ENCODE data around the gene TFCP2L1. TPM values are rescaled to one million over a fixed set of nuclear protein-coding genes. Genes with fewer than 3 reads are reported as not detected.

Gene TFCP2L1
- total and polyA plus RNA-seq, 9 donors: under 0.01 to 0.45 (median 0.25) TPM

- 72% methylated on average over 18 of the region's 25 CpGs for WGBS (ENCODE audit: insufficient coverage)
- H3K27ac ChIP-seq (ENCODE audit: low read length): no peak overlapping the region
- H3K27me3 ChIP-seq (ENCODE audit: control insufficient read depth, insufficient read depth, low read length): no peaks in the 10 kb centered on the region
- H3K4me3 ChIP-seq (ENCODE audit: low read length): no peak overlapping the region
- peaks cover under 1% of the 10 kb centered on the region for H3K4me1 ChIP-seq (ENCODE audit: control insufficient read depth, insufficient read depth, low read length)
- no peaks in the 10 kb centered on the region for H3K9me3 ChIP-seq (replicated peaks; ENCODE audit: control insufficient read depth, low read depth, low read length)
- no peak for DNase-seq
- H3K36me3 ChIP-seq (ENCODE audit: control insufficient read depth, insufficient read depth, low read length): no peaks in the 10 kb centered on the region
Observed at GRCh38 chr2:121191191-121192170, 93.5 kb downstream of the TFCP2L1 start.

- Histone ChIP-seq H3K9me3 (replicated peaks; ENCODE audit: control insufficient read depth, low read depth, low read length) (no peaks in the 10 kb centered on the region), H3K27me3 (ENCODE audit: control insufficient read depth, insufficient read depth, low read length) (no peaks in the 10 kb centered on the region), H3K4me3 (ENCODE audit: low read length) (no peak overlapping the region), H3K36me3 (ENCODE audit: control insufficient read depth, insufficient read depth, low read length) (no peaks in the 10 kb centered on the region), H3K4me1 (ENCODE audit: control insufficient read depth, insufficient read depth, low read length) (peaks cover 17% of the 10 kb centered on the region), H3K27ac (ENCODE audit: low read length) (no peak overlapping the region)
- DNase-seq: no peak
- 72% methylated on average over 6 of the region's 7 CpGs for WGBS (ENCODE audit: insufficient coverage)
Observed at GRCh38 chr2:121189661-121190381, 95.2 kb downstream of the TFCP2L1 start.

GRCh38 chr2:121189011-121189410 is 96.0 kb downstream of the TFCP2L1 start:
- 60% methylated on average over 1 of the region's 3 CpGs for WGBS (ENCODE audit: insufficient coverage)
- Histone ChIP-seq H3K9me3 (replicated peaks; ENCODE audit: control insufficient read depth, low read depth, low read length) (no peaks in the 10 kb centered on the region), H3K36me3 (ENCODE audit: control insufficient read depth, insufficient read depth, low read length) (no peaks in the 10 kb centered on the region), H3K27ac (ENCODE audit: low read length) (no peak overlapping the region), H3K27me3 (ENCODE audit: control insufficient read depth, insufficient read depth, low read length) (no peaks in the 10 kb centered on the region), H3K4me1 (ENCODE audit: control insufficient read depth, insufficient read depth, low read length) (peaks cover 18% of the 10 kb centered on the region), H3K4me3 (ENCODE audit: low read length) (no peak overlapping the region)
- peak; percentile 37 for DNase-seq

DNA sequence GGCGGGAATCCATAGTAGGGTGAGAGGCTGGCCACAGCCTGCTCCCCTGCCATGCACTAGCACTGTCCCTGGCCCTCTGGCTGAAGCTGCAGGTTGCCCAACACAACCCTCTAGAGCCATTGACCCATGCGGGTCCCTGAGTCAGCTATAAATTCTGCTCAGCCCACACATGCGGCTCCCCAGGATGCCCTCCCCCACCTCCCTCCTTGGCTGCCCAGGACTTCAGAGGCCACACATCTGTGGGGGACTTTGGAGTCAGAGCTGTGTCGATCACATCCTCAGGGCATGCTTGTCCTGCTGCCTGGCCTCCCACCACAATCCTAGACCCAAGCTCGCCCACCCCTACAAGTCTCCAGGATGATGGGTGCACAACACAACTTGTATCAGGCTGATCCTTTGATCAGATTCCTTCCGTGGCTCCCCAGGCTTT is 97.0 kb downstream of the TFCP2L1 start:
- Histone ChIP-seq H3K27ac (ENCODE audit: low read length) (no peak overlapping the region), H3K9me3 (replicated peaks; ENCODE audit: control insufficient read depth, low read depth, low read length) (no peaks in the 10 kb centered on the region), H3K4me1 (ENCODE audit: control insufficient read depth, insufficient read depth, low read length) (peaks cover 18% of the 10 kb centered on the region), H3K4me3 (ENCODE audit: low read length) (no peak overlapping the region), H3K36me3 (ENCODE audit: control insufficient read depth, insufficient read depth, low read length) (no peaks in the 10 kb centered on the region), H3K27me3 (ENCODE audit: control insufficient read depth, insufficient read depth, low read length) (no peaks in the 10 kb centered on the region)
- WGBS (ENCODE audit: insufficient coverage): 66% methylated on average over 4 of the region's 6 CpGs
- DNase-seq: no peak

- Histone ChIP-seq H3K36me3 (ENCODE audit: control insufficient read depth, insufficient read depth, low read length) (no peaks in the 10 kb centered on the region), H3K4me1 (ENCODE audit: control insufficient read depth, insufficient read depth, low read length) (peaks cover 18% of the 10 kb centered on the region), H3K4me3 (ENCODE audit: low read length) (no peak overlapping the region), H3K27ac (ENCODE audit: low read length) (no peak overlapping the region), H3K9me3 (replicated peaks; ENCODE audit: control insufficient read depth, low read depth, low read length) (no peaks in the 10 kb centered on the region), H3K27me3 (ENCODE audit: control insufficient read depth, insufficient read depth, low read length) (no peaks in the 10 kb centered on the region)
- WGBS (ENCODE audit: insufficient coverage): 86% methylated on average over 19 of the region's 19 CpGs
- no peak for DNase-seq
Observed at GRCh38 chr2:121187351-121187981, 97.5 kb downstream of the TFCP2L1 start.

- Histone ChIP-seq H3K9me3 (replicated peaks; ENCODE audit: control insufficient read depth, low read depth, low read length) (no peaks in the 10 kb centered on the region), H3K27ac (ENCODE audit: low read length) (no peak overlapping the region), H3K4me1 (ENCODE audit: control insufficient read depth, insufficient read depth, low read length) (peaks cover 18% of the 10 kb centered on the region), H3K36me3 (ENCODE audit: control insufficient read depth, insufficient read depth, low read length) (no peaks in the 10 kb centered on the region), H3K27me3 (ENCODE audit: control insufficient read depth, insufficient read depth, low read length) (no peaks in the 10 kb centered on the region), H3K4me3 (ENCODE audit: low read length) (no peak overlapping the region)
- DNase-seq: no peak
- WGBS (ENCODE audit: insufficient coverage): 95% methylated on average over 7 of the region's 9 CpGs
Observed at GRCh38 chr2:121186261-121186660, 98.7 kb downstream of the TFCP2L1 start.

DNA sequence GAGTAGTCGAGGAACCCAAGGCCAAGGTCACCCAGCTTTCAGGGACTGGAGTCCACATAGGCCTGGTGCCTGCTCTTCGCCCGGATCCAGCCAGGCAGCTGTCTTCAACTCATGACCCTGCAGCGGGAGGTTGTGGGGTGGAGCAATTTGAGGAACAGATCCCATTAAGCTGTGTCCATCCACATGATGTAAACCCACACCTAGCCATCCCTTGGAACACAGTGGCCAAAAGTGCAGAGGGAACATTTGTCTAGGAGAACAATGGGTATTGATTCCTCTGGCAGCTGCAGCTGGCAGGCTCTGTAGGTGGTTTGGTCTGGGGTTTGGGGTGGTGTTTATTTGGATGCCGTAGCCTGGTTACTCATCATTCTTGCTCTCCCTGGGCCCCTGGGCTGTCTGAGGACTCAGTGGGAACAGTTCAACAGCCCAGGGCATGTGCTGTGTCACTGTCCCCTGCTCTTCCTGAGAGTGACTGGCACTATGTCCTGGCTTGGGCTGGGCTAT is 99.4 kb downstream of the TFCP2L1 start:
- DNase-seq: peak; percentile 37
- Histone ChIP-seq H3K27me3 (ENCODE audit: control insufficient read depth, insufficient read depth, low read length) (no peaks in the 10 kb centered on the region), H3K9me3 (replicated peaks; ENCODE audit: control insufficient read depth, low read depth, low read length) (no peaks in the 10 kb centered on the region), H3K4me1 (ENCODE audit: control insufficient read depth, insufficient read depth, low read length) (peaks cover 18% of the 10 kb centered on the region), H3K36me3 (ENCODE audit: control insufficient read depth, insufficient read depth, low read length) (no peaks in the 10 kb centered on the region), H3K27ac (ENCODE audit: low read length) (peak overlapping the region; percentile 20), H3K4me3 (ENCODE audit: low read length) (no peak overlapping the region)
- WGBS (ENCODE audit: insufficient coverage): 52% methylated on average over 2 of the region's 5 CpGs

GRCh38 chr2:121185111-121185510 is 99.9 kb downstream of the TFCP2L1 start:
- no peak overlapping the region for H3K4me3 ChIP-seq (ENCODE audit: low read length)
- H3K27me3 ChIP-seq (ENCODE audit: control insufficient read depth, insufficient read depth, low read length): no peaks in the 10 kb centered on the region
- no peaks in the 10 kb centered on the region for H3K36me3 ChIP-seq (ENCODE audit: control insufficient read depth, insufficient read depth, low read length)
- no peak for DNase-seq
- 88% methylated on average over 9 of the region's 10 CpGs for WGBS (ENCODE audit: insufficient coverage)
- H3K4me1 ChIP-seq (ENCODE audit: control insufficient read depth, insufficient read depth, low read length): peaks cover 18% of the 10 kb centered on the region
- H3K9me3 ChIP-seq (replicated peaks; ENCODE audit: control insufficient read depth, low read depth, low read length): no peaks in the 10 kb centered on the region
- no peak overlapping the region for H3K27ac ChIP-seq (ENCODE audit: low read length)

DNA sequence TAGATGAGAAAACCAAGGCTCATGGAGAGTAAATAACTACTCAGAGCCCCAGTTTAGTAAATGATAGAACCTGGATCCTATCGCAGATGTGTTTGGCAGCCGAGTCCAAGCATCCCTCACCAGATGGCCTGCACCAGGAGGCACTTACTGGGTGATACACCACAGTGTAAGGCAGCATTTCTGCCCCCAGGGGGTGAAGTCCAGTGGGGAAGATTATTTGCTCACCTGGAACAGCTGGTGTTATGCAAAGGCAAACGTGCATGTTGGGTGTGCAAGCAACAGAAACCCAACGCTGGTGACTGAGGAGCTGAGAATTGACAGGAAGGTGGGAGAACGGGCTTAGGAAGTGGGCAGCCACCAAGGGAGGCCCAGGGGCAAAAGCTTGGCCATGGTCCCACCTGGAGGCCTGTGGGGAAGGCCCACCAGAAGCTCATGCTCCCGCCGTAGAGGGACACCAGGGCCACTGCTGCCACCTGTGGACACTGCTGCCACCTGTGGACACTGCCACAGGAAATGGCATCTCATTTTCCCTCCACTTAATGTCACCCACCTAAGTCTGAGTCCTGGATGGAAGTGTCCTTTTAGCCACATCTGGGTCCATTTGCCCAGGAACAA is 100.6 kb downstream of the TFCP2L1 start:
- Histone ChIP-seq H3K36me3 (ENCODE audit: control insufficient read depth, insufficient read depth, low read length) (no peaks in the 10 kb centered on the region), H3K4me1 (ENCODE audit: control insufficient read depth, insufficient read depth, low read length) (peaks cover 18% of the 10 kb centered on the region), H3K27me3 (ENCODE audit: control insufficient read depth, insufficient read depth, low read length) (no peaks in the 10 kb centered on the region), H3K4me3 (ENCODE audit: low read length) (no peak overlapping the region), H3K9me3 (replicated peaks; ENCODE audit: control insufficient read depth, low read depth, low read length) (no peaks in the 10 kb centered on the region), H3K27ac (ENCODE audit: low read length) (no peak overlapping the region)
- WGBS (ENCODE audit: insufficient coverage): 85% methylated on average over 5 of the region's 7 CpGs
- no peak for DNase-seq

Data from muscle of leg (tissue), 11 donors.